Right renal cortex interstitium (tissue), 3 donors: ENCODE measurements around the gene CHD3. TPM values are rescaled to one million over a fixed set of nuclear protein-coding genes. Genes with fewer than 3 reads are reported as not detected.
"Not testable (repeated sequence)": the region's sequence is repeated elsewhere in the genome, so short reads cannot be mapped to it uniquely, and the experiment has no call there.

ENCODE experiments used
- DNase-seq, 3 donors: peaks; one replicate each; pipeline ENCODE4 v3.0.0-alpha.2; 2013; ENCODE audit warnings: low read depth in 3 of 3, low spot score in 2 of 3
- polyA plus RNA-seq, 3 donors: library from polyadenylated mRNA; unstranded; fragments of 120-200 nt; gene quantifications; one replicate each; pipeline ENCODE4 v1.2.1, GENCODE V29; 2013; ENCODE audit not compliant: insufficient read length in 3 of 3

CHD3 gene
- polyA plus RNA-seq, 3 donors, result 139 to 161 (median 150) TPM

GRCh38 chr17:7849751-7850504 lies 38.7 kb upstream of the CHD3 start:
- DNase-seq, result no peak

- no peak for DNase-seq
These were observed 37.7 kb upstream of the CHD3 start for GRCh38 chr17:7850701-7851437.

GRCh38 chr17:7851438-7852261 lies 36.9 kb upstream of the CHD3 start:
- DNase-seq, result peak in 1 of 3 donors; percentile 81

GRCh38 chr17:7852262-7852670 lies 36.3 kb upstream of the CHD3 start:
- no peak for DNase-seq

GRCh38 chr17:7852919-7853690 lies 35.5 kb upstream of the CHD3 start:
- DNase-seq, result no peak

GRCh38 chr17:7853691-7854038 lies 34.9 kb upstream of the CHD3 start:
- DNase-seq, result no peak

GRCh38 chr17:7854078-7854777 lies 34.4 kb upstream of the CHD3 start:
- DNase-seq, result no peak

GRCh38 chr17:7854851-7855659 lies 33.5 kb upstream of the CHD3 start, which contains the start of gene TMEM88:
TSS of gene TMEM88 (plus strand) at chr17:7855066. CDS start at chr17:7855075, 9 bp downstream.
- peak in 1 of 3 donors; percentile 18 for DNase-seq

GRCh38 chr17:7855660-7856010 lies 33.0 kb upstream of the CHD3 start:
- DNase-seq, result no peak

- DNase-seq, result peak in 1 of 3 donors; percentile 33
These were observed 32.4 kb upstream of the CHD3 start for GRCh38 chr17:7856011-7856810.

GRCh38 chr17:7856811-7857712 lies 31.5 kb upstream of the CHD3 start, which contains the start of gene NAA38:
TSS of gene NAA38 (minus strand) at chr17:7857559. CDS start at chr17:7857463, 96 bp downstream.
- peak; percentile 99 to 100 (median 99) for DNase-seq

- DNase-seq, result peak in 1 of 3 donors; percentile 92
These were observed 30.7 kb upstream of the CHD3 start, which contains the start of gene CYB5D1 for GRCh38 chr17:7857713-7858521. TSS of gene CYB5D1 (plus strand) at chr17:7858003. CDS start at chr17:7858135, 132 bp downstream.

GRCh38 chr17:7858522-7858810 lies 30.1 kb upstream of the CHD3 start:
- DNase-seq, result no peak

- no peak for DNase-seq
These were observed 29.6 kb upstream of the CHD3 start for GRCh38 chr17:7859028-7859427.

- DNase-seq, result no peak
These were observed 25.7 kb upstream of the CHD3 start for GRCh38 chr17:7862692-7863437.

GRCh38 chr17:7864384-7864783 lies 24.2 kb upstream of the CHD3 start:
- DNase-seq, result not testable (repeated sequence)
